Right lung (tissue), 5 donors: Measurements from ENCODE around the gene BCAP31. TPM values are rescaled to one million over a fixed set of nuclear protein-coding genes. Genes with fewer than 3 reads are reported as not detected.
"Not testable (repeated sequence)": the region's sequence is repeated elsewhere in the genome, so short reads cannot be mapped to it uniquely, and the experiment has no call there.

Experiments
- DNase-seq, 2 donors: peaks; one replicate each; pipeline ENCODE4 v3.0.0-alpha.2; 2013
- polyA plus RNA-seq, 5 donors: library from polyadenylated mRNA; unstranded; fragments of 120-200 nt; gene quantifications; one replicate each; pipeline versions ENCODE4 v1.2.1 to v1.2.3, GENCODE V29; 2013; ENCODE audit warnings: inconsistent platforms in 1 of 5, low replicate concordance in 1 of 5; ENCODE audit not compliant: insufficient read length in 5 of 5, insufficient read depth in 1 of 5

The BCAP31 gene
- polyA plus RNA-seq, 5 donors = 119 to 161 (median 139) TPM

- no peak for DNase-seq
These were observed 12.8 kb upstream of the BCAP31 start for GRCh38 chrX:153736871-153737441.

GRCh38 chrX:153736071-153736820, 12.1 kb upstream of the BCAP31 start:
- DNase-seq = no peak

GRCh38 chrX:153735274-153735673, 11.1 kb upstream of the BCAP31 start:
- DNase-seq = no peak

- no peak for DNase-seq
These were observed 10.7 kb upstream of the BCAP31 start for GRCh38 chrX:153734871-153735270.

GRCh38 chrX:153733651-153734240, 9.6 kb upstream of the BCAP31 start:
- no peak for DNase-seq

GRCh38 chrX:153732401-153732800, 8.2 kb upstream of the BCAP31 start:
- DNase-seq = no peak

GRCh38 chrX:153731845-153732215, 7.6 kb upstream of the BCAP31 start:
- DNase-seq = no peak

- no peak for DNase-seq
These were observed 7.1 kb upstream of the BCAP31 start for GRCh38 chrX:153731117-153731844.

GRCh38 chrX:153730115-153730514, 5.9 kb upstream of the BCAP31 start:
- not testable (repeated sequence) for DNase-seq

GRCh38 chrX:153728951-153729631, 4.9 kb upstream of the BCAP31 start:
- no peak for DNase-seq

GRCh38 chrX:153728095-153728494, 3.9 kb upstream of the BCAP31 start:
- DNase-seq = no peak

- no peak for DNase-seq
These were observed 3.1 kb upstream of the BCAP31 start for GRCh38 chrX:153727123-153727931.

GRCh38 chrX:153726286-153727122, 2.3 kb upstream of the BCAP31 start:
- DNase-seq = no peak

GRCh38 chrX:153725832-153726285, 1.7 kb upstream of the BCAP31 start:
- DNase-seq = no peak

- DNase-seq = no peak
These were observed 1.0 kb upstream of the BCAP31 start for GRCh38 chrX:153725039-153725831.

GRCh38 chrX:153723351-153724251, 586 bp downstream of the BCAP31 start:
- DNase-seq = no peak

- DNase-seq = no peak
These were observed 1.4 kb downstream of the BCAP31 start for GRCh38 chrX:153722704-153723350.

- no peak for DNase-seq
These were observed 4.5 kb downstream of the BCAP31 start for GRCh38 chrX:153719701-153720100.
